ENCODE results near the gene CBX6.

Gene CBX6

GRCh38 chr22:38819387-38819940 lies 52.6 kb downstream of the CBX6 start:
- DNase-seq (ENCODE audit: low spot score): no peak

GRCh38 chr22:38817196-38817595 lies 54.8 kb downstream of the CBX6 start:
- no peak for DNase-seq (ENCODE audit: low spot score)

GRCh38 chr22:38815842-38816241 lies 56.2 kb downstream of the CBX6 start:
- DNase-seq (ENCODE audit: low spot score): no peak

Data from left forelimb (tissue), 1 donor.